Endodermal cell (in vitro differentiated cells): ENCODE data around the gene SOX6. TPM values are rescaled to one million over a fixed set of nuclear protein-coding genes. Genes with fewer than 3 reads are reported as not detected.

Experiments
- DNase-seq: peaks from one replicate; pipeline ENCODE4 v3.0.0-alpha.2; 2017
- H3K27ac ChIP-seq: 2 replicates; pipeline ENCODE4 v1.5.1; 2013; ENCODE audit warnings: mild to moderate bottlenecking, low read depth, low read length, moderate library complexity
- H3K27me3 ChIP-seq: 2 replicates; pipeline ENCODE4 v1.6.1; 2013; ENCODE audit warnings: mild to moderate bottlenecking, low read length, moderate library complexity; ENCODE audit not compliant: insufficient read depth, control insufficient read depth, poor library complexity, severe bottlenecking
- H3K36me3 ChIP-seq: 2 replicates; pipeline ENCODE4 v1.7.0; 2013; ENCODE audit warnings: mild to moderate bottlenecking, low read length, moderate library complexity; ENCODE audit not compliant: control insufficient read depth, insufficient read depth
- H3K4me1 ChIP-seq: one replicate; pipeline ENCODE4 v1.7.0; 2013; ENCODE audit warnings: low read length; ENCODE audit not compliant: control insufficient read depth, insufficient read depth
- H3K4me3 ChIP-seq: 2 replicates; pipeline ENCODE4 v1.5.1; 2013; ENCODE audit warnings: mild to moderate bottlenecking, low read length, moderate library complexity
- H3K9ac ChIP-seq: 2 replicates; pipeline ENCODE4 v1.6.1; 2013; ENCODE audit warnings: mild to moderate bottlenecking, low read length, moderate library complexity; ENCODE audit not compliant: poor library complexity, severe bottlenecking; ENCODE audit errors: extremely low read depth
- H3K9me3 ChIP-seq: 2 replicates; pipeline ENCODE4 v1.6.1; 2013; ENCODE audit warnings: mild to moderate bottlenecking, low read length, moderate library complexity; ENCODE audit not compliant: control insufficient read depth
- H3K27ac Mint-ChIP-seq: 2 replicates; pipeline ENCODE4 v1.8.0; 2020; ENCODE audit warnings: mixed read lengths
- H3K27me3 Mint-ChIP-seq: 2 replicates; pipeline ENCODE4 v1.8.0; 2021; ENCODE audit warnings: mild to moderate bottlenecking, mixed read lengths; ENCODE audit not compliant: insufficient read depth
- H3K36me3 Mint-ChIP-seq: 2 replicates; pipeline ENCODE4 v1.8.0; 2020; ENCODE audit warnings: low read depth, mixed read lengths
- H3K4me1 Mint-ChIP-seq: 2 replicates; pipeline ENCODE4 v1.8.0; 2020; ENCODE audit warnings: mixed read lengths
- H3K4me3 Mint-ChIP-seq: 2 replicates; pipeline ENCODE4 v1.8.0; 2020; ENCODE audit warnings: mild to moderate bottlenecking, moderate library complexity, mixed read lengths
- H3K9me3 Mint-ChIP-seq: 2 replicates; pipeline ENCODE4 v1.8.0; 2020; ENCODE audit warnings: mild to moderate bottlenecking, mixed read lengths
- CTCF ChIP-seq: fragments of 200-600 bp; sonication (generic); conservative IDR thresholded peaks from 2 replicates; pipeline ENCODE4 v1.5.0; 2021; ENCODE audit warnings: antibody characterized with exemption, mild to moderate bottlenecking
- WGBS, 2 experiments: methylation state at CpG; one replicate each; pipeline versions ENCODE4 v1.1.5 to v1.1.7; 2013; ENCODE audit warnings: missing lambda C conversion rate in 2 of 2, mixed read lengths in 1 of 2; ENCODE audit not compliant: insufficient coverage in 1 of 2, insufficient read length in 1 of 2; 5-methylcytosine and 5-hydroxymethylcytosine counted together
- total RNA-seq, 2 donors: library from RNA; stranded (reverse); fragmentation: NEBNext Ultra II Directional in 1 of 2; extraction: Animal tissue kit (Norgen Biotek cat#: 25700) in 1 of 2; gene quantifications; 2 replicates in 1 of 2; 3 replicates in 1 of 2; pipeline ENCODE4 v1.2.1, GENCODE V29; 2021

Gene SOX6
- total RNA-seq, 2 donors from 2014 or later = 0.13 to 0.20 TPM

GRCh38 chr11:16204261-16204660 is 152.1 kb downstream of the SOX6 start:
- Histone ChIP-seq H3K4me1 (no peaks in the 10 kb centered on the region), H3K4me3 (no peak overlapping the region), H3K27me3 (no peaks in the 10 kb centered on the region), H3K9me3 (no peaks in the 10 kb centered on the region), H3K36me3 (no peaks in the 10 kb centered on the region), H3K9ac (no peak overlapping the region), H3K27ac (no peak overlapping the region)
- Mint-ChIP-seq H3K4me1 (no peaks in the 10 kb centered on the region), H3K36me3 (no peaks in the 10 kb centered on the region), H3K4me3 (no peak overlapping the region), H3K27ac (no peak overlapping the region), H3K9me3 (no peaks in the 10 kb centered on the region), H3K27me3 (no peaks in the 10 kb centered on the region)
- TF ChIP-seq CTCF = no peak
- WGBS, 2 experiments = 91% methylated on average over 2 of the region's 3 CpGs; no CpG with 5 or more reads in 1 of the 2 experiments
- no peak for DNase-seq

GRCh38 chr11:16195651-16196050 is 160.7 kb downstream of the SOX6 start:
- H3K4me3 ChIP-seq = no peak overlapping the region
- H3K36me3 Mint-ChIP-seq = no peaks in the 10 kb centered on the region
- WGBS, 2 experiments = 80% methylated on average over 1 to 3 of the region's 3 CpGs

GRCh38 chr11:16194566-16194965 is 161.8 kb downstream of the SOX6 start:
- Histone ChIP-seq H3K27me3 (no peaks in the 10 kb centered on the region), H3K4me3 (no peak overlapping the region), H3K27ac (no peak overlapping the region), H3K36me3 (no peaks in the 10 kb centered on the region), H3K4me1 (peaks cover 4% of the 10 kb centered on the region), H3K9me3 (no peaks in the 10 kb centered on the region), H3K9ac (no peak overlapping the region)
- Mint-ChIP-seq H3K9me3 (no peaks in the 10 kb centered on the region), H3K27me3 (no peaks in the 10 kb centered on the region), H3K4me3 (no peak overlapping the region), H3K4me1 (peaks cover 11% of the 10 kb centered on the region), H3K27ac (no peak overlapping the region), H3K36me3 (no peaks in the 10 kb centered on the region)
- no peak for TF ChIP-seq CTCF
- 64 to 65% methylated on average over 2 of the region's 2 CpGs for WGBS, 2 experiments
- no peak for DNase-seq

More at GRCh38 chr11:16195651-16196050, 160.7 kb downstream of the SOX6 start:
- Histone ChIP-seq H3K27ac (no peak overlapping the region), H3K36me3 (no peaks in the 10 kb centered on the region), H3K9me3 (no peaks in the 10 kb centered on the region), H3K9ac (no peak overlapping the region), H3K4me1 (peaks cover 4% of the 10 kb centered on the region), H3K27me3 (no peaks in the 10 kb centered on the region)
- TF ChIP-seq CTCF = no peak
- H3K27ac Mint-ChIP-seq = no peak overlapping the region
- H3K27me3 Mint-ChIP-seq = no peaks in the 10 kb centered on the region
- H3K4me3 Mint-ChIP-seq = no peak overlapping the region
- H3K9me3 Mint-ChIP-seq = no peaks in the 10 kb centered on the region
- DNase-seq = no peak
- H3K4me1 Mint-ChIP-seq = peaks cover 11% of the 10 kb centered on the region
